HG03108 (cell line): ENCODE measurements around the gene SEC14L2.

Experiments
- ATAC-seq: cut with Tn5 transposase; IDR thresholded peaks from one replicate; pipeline ENCODE4 v1.9.1; 2021; ENCODE audit warnings: moderate library complexity; ENCODE audit not compliant: unreplicated experiment

The SEC14L2 gene

DNA sequence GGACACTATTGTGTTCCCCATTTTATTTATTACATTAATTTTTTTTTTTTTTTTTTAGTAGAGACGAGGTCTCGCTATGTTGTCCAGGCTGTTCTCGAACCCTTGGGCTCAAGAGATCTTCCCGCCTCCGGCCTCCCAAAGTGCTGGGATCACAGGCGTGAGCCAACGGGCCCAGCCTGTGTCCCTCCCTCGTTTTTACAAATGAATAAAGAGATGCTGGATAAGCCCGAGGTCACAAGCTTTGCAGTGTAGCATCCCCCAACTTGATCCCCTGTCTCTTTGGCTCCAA is 28.5 kb downstream of the SEC14L2 start:
- ATAC-seq = no peak

DNA sequence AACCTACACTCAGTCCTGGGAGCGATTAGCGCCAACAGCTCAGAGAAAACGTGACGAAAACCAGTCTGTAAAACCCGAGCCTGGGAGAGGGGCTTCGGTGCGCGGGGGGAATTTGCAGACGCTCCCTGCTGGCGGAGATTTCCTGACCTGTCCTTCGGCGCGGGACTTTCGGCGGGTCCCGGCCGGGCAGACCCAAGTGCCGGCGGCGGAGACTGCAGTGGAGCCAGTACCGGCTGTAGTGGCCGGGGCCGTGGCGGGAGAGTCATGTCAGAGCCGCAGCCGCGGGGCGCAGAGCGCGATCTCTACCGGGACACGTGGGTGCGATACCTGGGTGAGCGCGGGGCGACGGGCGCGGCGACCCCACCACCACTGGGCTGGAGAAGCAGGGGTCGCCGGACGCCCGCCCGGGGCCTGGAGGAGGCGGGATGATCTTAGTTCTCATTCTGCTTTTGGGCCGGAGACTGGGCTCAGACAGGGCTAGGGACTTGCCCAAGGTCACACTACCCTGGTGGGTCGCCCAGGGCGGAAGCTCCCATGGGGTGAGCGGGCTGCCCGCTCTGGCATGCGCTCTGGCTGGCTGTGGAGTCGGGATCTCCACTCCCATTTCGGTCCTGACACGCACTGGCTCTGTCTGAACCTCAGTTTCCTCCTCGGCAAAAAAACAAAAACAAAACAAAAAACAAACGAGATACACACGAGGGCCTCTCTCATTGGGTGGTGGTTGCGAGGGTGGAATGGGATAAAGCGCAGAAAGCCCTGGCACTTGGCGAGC is 29.0 kb downstream of the SEC14L2 start, which contains the start of gene MTFP1:
MTFP1 (plus strand) TSS at position 153 of the 772 bp plus-strand sequence; CDS start at position 265, 112 bp downstream.
- no peak for ATAC-seq

GRCh38 chr22:30426388-30427353 is 29.9 kb downstream of the SEC14L2 start:
- ATAC-seq = no peak

DNA sequence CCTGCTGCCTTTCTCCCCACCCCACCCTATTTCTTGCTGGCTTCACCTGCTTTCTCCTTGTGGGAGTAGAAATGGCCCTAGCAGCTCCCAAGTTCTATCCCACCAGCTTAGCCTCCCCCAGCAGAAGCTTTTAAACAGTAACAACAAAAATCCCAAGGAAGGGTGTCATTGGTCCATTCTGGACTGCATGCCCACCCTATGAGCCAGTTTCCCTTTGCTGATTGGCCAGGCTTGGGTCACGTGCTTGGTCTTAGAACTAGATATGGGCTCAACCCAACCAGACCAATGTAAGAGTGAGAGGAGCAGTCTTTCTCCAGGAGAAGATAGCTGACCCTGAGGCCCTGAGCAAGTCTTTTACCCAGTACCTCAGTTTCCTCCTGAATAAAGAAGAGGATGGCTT is 31.1 kb downstream of the SEC14L2 start:
- no peak for ATAC-seq

- ATAC-seq = no peak
Observed at GRCh38 chr22:30429887-30430286, 33.1 kb downstream of the SEC14L2 start.

- no peak for ATAC-seq
Observed at GRCh38 chr22:30430933-30431332, 34.1 kb downstream of the SEC14L2 start.

DNA sequence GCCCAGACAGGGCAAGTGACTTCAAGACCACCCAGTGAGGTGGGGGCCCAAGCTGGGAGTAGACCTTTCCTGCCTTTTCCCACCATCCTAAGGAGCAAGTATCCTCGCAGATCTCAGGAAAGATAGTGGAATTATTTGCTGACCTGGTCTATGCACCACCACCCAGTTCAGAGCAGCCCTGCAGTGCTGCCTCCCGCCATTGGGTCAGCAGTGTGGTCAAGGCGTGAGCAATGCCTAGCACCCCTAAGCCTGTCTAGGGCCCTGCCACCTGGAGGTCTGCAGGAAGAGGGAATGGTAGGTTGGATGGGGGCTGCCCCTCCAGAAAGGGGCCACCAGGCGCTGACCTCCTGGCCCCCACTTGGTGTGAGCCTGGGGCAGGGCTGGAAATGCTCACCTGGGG is 35.3 kb downstream of the SEC14L2 start:
- no peak for ATAC-seq

GRCh38 chr22:30432520-30432919 is 35.7 kb downstream of the SEC14L2 start:
- ATAC-seq = no peak

- no peak for ATAC-seq
Observed at GRCh38 chr22:30433227-30433626, 36.4 kb downstream of the SEC14L2 start.

GRCh38 chr22:30433773-30434172 is 37.0 kb downstream of the SEC14L2 start:
- no peak for ATAC-seq

GRCh38 chr22:30434843-30435242 is 38.0 kb downstream of the SEC14L2 start:
- ATAC-seq = no peak

- ATAC-seq = no peak
Observed at GRCh38 chr22:30435674-30436126, 38.9 kb downstream of the SEC14L2 start.

- no peak for ATAC-seq
Observed at GRCh38 chr22:30436196-30436595, 39.4 kb downstream of the SEC14L2 start.

DNA sequence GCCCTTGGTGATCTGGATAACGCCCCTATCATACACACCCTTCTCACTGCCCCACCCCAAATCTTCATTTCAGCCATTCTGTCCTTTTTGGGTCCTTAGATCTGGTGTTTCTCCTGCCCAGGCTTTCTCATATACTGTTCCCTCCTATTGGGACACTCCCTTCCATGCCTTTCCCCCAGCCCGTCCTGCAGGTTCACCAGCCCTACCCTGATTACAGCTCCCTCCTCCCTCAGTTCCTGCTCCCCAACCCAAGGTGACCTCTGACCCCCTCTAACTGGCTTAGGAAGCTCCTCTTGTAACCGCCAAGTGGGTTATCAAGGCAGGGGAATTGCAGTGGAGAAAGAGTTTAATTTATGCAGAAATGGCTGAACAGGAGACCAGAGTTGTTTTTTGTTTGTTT is 41.7 kb downstream of the SEC14L2 start:
- no peak for ATAC-seq

DNA sequence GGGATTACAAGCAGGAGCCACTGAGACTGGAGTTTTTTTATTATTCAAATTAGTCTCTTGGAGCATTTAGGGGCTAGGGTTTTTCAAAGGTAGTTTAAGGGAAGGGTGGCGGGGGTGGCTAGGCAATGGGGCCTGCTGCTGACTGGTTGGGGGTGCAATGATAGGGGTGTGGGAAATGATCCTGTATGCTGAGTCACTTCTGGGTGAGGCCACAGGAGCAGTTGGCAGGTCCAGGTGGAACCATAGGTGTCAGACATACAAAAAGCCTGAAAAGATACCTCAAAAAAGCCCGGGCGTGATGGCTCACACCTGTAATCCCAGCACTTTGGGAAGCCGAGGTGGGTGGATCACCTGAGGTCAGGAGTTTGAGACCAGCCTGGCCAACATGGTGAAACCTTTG is 42.4 kb downstream of the SEC14L2 start:
- no peak for ATAC-seq

DNA sequence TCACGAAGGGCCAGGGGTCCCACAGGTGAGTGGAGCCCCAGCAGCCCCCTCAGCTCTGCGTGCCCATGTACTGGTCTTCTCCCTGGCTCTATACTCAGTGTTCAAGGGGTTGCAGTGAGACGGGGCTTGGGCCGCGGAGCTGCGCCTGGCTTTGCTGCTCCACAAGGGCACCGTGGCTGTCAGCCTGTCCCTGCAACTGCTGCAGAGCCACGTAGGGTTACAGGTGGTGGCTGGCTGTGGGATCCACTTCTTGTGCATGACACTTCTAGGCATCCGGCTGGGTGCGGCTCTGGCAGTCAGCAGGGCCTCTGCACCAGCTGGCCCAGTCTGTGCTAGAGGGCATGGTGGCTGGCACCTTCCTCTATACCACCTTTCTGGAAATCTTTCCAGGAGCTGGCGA is 43.0 kb downstream of the SEC14L2 start:
- ATAC-seq = no peak

GRCh38 chr22:30441088-30441487 is 44.3 kb downstream of the SEC14L2 start:
- no peak for ATAC-seq

DNA sequence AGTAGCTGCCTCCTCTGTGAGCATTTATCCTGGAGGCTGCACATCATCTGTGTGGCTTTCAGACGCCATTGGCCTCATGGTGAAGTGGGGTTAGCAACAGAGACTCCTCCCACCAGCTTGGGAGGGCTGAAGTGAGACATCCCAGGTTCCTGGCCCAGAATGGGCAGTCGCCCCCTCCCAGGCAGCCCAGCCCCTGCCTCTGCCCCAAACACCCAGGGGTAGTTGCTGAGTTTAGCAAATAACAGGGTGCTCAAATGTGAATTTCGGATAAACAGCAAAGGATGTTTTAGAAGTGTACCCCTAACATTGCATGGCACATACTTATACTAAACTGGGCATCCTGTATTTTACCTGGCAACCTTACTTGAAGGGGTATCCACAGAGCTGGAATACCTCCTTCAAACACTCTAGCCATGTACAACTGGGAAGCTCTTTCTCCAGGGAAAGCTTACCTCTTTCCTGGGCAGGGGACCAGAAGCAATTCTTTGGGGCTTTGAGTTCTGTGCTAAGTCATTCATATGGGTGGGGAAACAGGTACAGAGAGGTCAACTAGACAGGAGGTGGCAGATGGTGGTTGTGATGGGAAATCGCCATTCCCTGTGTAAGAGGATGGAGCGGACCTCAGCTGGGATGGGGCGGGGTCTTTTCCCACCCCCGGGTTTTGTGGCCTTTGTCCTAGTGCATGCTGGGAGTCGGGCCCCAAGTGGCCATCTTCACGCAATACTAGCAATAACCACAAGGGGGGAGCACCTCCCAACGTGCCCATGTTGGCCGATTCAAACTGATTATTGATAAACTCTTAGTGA is 48.0 kb downstream of the SEC14L2 start:
- ATAC-seq = no peak

- ATAC-seq = no peak
Observed at GRCh38 chr22:30445438-30446145, 48.8 kb downstream of the SEC14L2 start.

DNA sequence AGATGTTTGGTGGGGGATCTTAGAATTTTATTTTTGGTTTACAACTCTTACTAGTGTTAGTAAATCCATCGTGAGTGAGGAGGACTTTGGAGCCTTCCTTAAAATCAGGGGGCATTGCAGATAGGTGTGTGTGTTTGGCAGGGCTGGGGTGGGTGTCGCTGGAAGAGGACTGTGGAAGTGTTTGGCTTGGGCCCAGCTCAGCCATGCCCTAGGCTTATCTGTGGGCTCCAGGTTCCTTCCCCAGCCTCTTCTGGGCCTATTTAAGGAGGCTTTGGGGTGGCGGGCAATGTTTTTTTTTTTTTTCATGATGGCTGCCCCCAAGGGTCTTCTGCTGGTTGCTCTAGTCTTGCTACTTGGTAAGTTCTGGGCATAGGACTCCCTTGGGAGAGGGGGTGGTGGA is 50.8 kb downstream of the SEC14L2 start:
- no peak for ATAC-seq
